DOHH2 (cell line): ENCODE measurements around the gene TDRD10.

ENCODE experiments used
- H3F3A ChIP-seq: fragments of 200-600 bp; sonication (generic), shearing (Covaris generic); 2 replicates; pipeline ENCODE4 v1.6.0; 2016; ENCODE audit warnings: antibody characterized with exemption, mild to moderate bottlenecking; ENCODE audit not compliant: control insufficient read depth, insufficient read depth
- H3K27ac ChIP-seq: fragments of 200-600 bp; sonication (generic); 2 replicates; pipeline ENCODE4 v1.5.1; 2014; ENCODE audit warnings: low read depth, mild to moderate bottlenecking, low read length, moderate library complexity
- H3K27me3 ChIP-seq: fragments of 200-600 bp; sonication (generic); 2 replicates; pipeline ENCODE4 v1.6.1; 2014; ENCODE audit warnings: mild to moderate bottlenecking, low read length, mixed read lengths; ENCODE audit not compliant: control insufficient read depth
- H3K36me3 ChIP-seq: fragments of 200-600 bp; sonication (generic); 2 replicates; pipeline ENCODE4 v1.6.1; 2014; ENCODE audit warnings: mild to moderate bottlenecking, low read length, moderate library complexity, mixed read lengths; ENCODE audit not compliant: control insufficient read depth
- H3K4me1 ChIP-seq: fragments of 200-600 bp; sonication (generic); 2 replicates; pipeline ENCODE4 v1.6.1; 2014; ENCODE audit warnings: mild to moderate bottlenecking, low read length, mixed read lengths; ENCODE audit not compliant: control insufficient read depth
- H3K4me2 ChIP-seq: fragments of 200-600 bp; sonication (generic); 2 replicates; pipeline ENCODE4 v1.6.0; 2014; ENCODE audit warnings: mild to moderate bottlenecking, low read length, moderate library complexity
- H3K4me3 ChIP-seq: fragments of 200-600 bp; sonication (generic); 2 replicates; pipeline ENCODE4 v1.5.1; 2014; ENCODE audit warnings: mild to moderate bottlenecking, low read length, mixed read lengths
- H3K79me2 ChIP-seq: fragments of 200-600 bp; sonication (generic); 2 replicates; pipeline ENCODE4 v1.6.1; 2014; ENCODE audit warnings: mild to moderate bottlenecking, low read length, mixed read lengths; ENCODE audit not compliant: control insufficient read depth
- H3K9me2 ChIP-seq: fragments of 200-600 bp; sonication (generic); replicated peaks from 2 replicates; pipeline ENCODE4 v1.6.1; 2014; ENCODE audit warnings: mild to moderate bottlenecking, low read length, mixed read lengths; ENCODE audit not compliant: control insufficient read depth
- H3K9me3 ChIP-seq: fragments of 200-600 bp; sonication (generic); 2 replicates; pipeline ENCODE4 v1.6.1; 2014; ENCODE audit warnings: antibody characterized with exemption, low read length, mixed read lengths; ENCODE audit not compliant: control insufficient read depth, insufficient read depth
- H4K20me1 ChIP-seq: fragments of 200-600 bp; sonication (generic); 2 replicates; pipeline ENCODE4 v1.6.0; 2014; ENCODE audit warnings: low read depth, mild to moderate bottlenecking, antibody characterized with exemption, low read length, moderate library complexity; ENCODE audit not compliant: control insufficient read depth, insufficient read depth
- CTCF ChIP-seq: fragments of 200-600 bp; sonication (generic); IDR thresholded peaks from one replicate; pipeline ENCODE4 v1.5.1; 2014; ENCODE audit warnings: antibody characterized with exemption, mild to moderate bottlenecking, low read depth, low read length; ENCODE audit not compliant: poor library complexity, severe bottlenecking
- EZH2phosphoT487 ChIP-seq: fragments of 200-600 bp; sonication (generic); IDR thresholded peaks from 2 replicates; pipeline ENCODE4 v1.6.1; 2017; ENCODE audit warnings: borderline replicate concordance, mild to moderate bottlenecking, antibody characterized with exemption, low read length, moderate library complexity, mixed read lengths

TDRD10 gene

GRCh38 chr1:154567386-154568156 lies 65.6 kb downstream of the TDRD10 start, which contains the start of gene CHRNB2:
Gene CHRNB2, plus strand, starts transcription at chr1:154567778. Its CDS starts 267 bp downstream, at chr1:154568045.
- Histone ChIP-seq H3K36me3 (no peaks in the 10 kb centered on the region), H3K9me3 (no peaks in the 10 kb centered on the region), H3K4me1 (peaks cover 15% of the 10 kb centered on the region), H3K27ac (no peak within 1 kb of the TSS), H3K9me2 (no peaks in the 10 kb centered on the region), H3K79me2 (no peaks in the 10 kb centered on the region), H4K20me1 (no peaks in the 10 kb centered on the region), H3K27me3 (peaks cover 45% of the 10 kb centered on the region), H3K4me2 (peak within 1 kb of the TSS; percentile 44), H3F3A (peaks cover 2% of the 10 kb centered on the region; the same call in 1 of the 2 replicates), H3K4me3 (no peak within 1 kb of the TSS)
- TF ChIP-seq CTCF = no peak

- peaks cover 45% of the 10 kb centered on the region for H3K27me3 ChIP-seq
- no peaks in the 10 kb centered on the region for H3K9me2 ChIP-seq
- H4K20me1 ChIP-seq = no peaks in the 10 kb centered on the region
- peaks cover 19% of the 10 kb centered on the region for H3K4me1 ChIP-seq
- H3K4me3 ChIP-seq = no peak overlapping the region
- H3K36me3 ChIP-seq = no peaks in the 10 kb centered on the region
- no peaks in the 10 kb centered on the region for H3K79me2 ChIP-seq
- H3K4me2 ChIP-seq = peak overlapping the region; percentile 44
- TF ChIP-seq CTCF (no peak), EZH2phosphoT487 (no peak)
- no peaks in the 10 kb centered on the region for H3K9me3 ChIP-seq
- no peaks in the 10 kb centered on the region; the same call in 1 of the 2 replicates for H3F3A ChIP-seq
- H3K27ac ChIP-seq = no peak overlapping the region
Observed at GRCh38 chr1:154568157-154568815, 66.3 kb downstream of the TDRD10 start.

- Histone ChIP-seq H3K4me1 (peaks cover 43% of the 10 kb centered on the region), H4K20me1 (no peaks in the 10 kb centered on the region), H3K4me3 (no peak overlapping the region), H3K79me2 (no peaks in the 10 kb centered on the region), H3K27ac (no peak overlapping the region), H3K36me3 (peaks cover 4% of the 10 kb centered on the region; the same call in 1 of the 2 replicates), H3F3A (peaks cover 18% of the 10 kb centered on the region), H3K9me2 (no peaks in the 10 kb centered on the region), H3K27me3 (peaks cover 32% of the 10 kb centered on the region), H3K4me2 (no peak overlapping the region), H3K9me3 (no peaks in the 10 kb centered on the region)
- TF ChIP-seq CTCF (no peak), EZH2phosphoT487 (no peak)
Observed at GRCh38 chr1:154571244-154571963, 69.4 kb downstream of the TDRD10 start.
